ENCODE results near the gene HSPH1.
"Not testable (repeated sequence)": the region's sequence is repeated elsewhere in the genome, so short reads cannot be mapped to it uniquely, and the experiment has no call there.

The HSPH1 gene

DNA sequence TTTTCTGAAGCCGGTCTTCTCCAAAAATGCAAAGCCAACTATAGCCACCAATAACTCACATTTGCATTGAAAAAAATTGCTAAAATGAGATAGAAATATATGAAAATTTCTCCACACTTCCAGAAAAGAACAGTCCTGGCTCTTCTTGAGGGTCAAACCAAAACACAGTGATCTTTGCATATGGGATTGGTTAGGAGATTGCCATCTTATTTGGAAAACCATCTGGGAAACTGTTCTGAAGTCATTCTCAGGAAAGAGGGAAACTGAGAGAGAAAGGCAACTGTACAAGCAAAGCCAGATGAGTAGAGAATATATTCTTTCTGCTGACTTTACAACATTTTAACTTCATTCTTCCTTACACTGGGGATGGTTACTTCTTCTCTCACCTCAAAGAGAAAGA, 54.6 kb downstream of the HSPH1 start:
- Histone ChIP-seq H3K9me3 (replicated peaks; ENCODE audit: low read length) (no peaks in the 10 kb centered on the region), H3K27me3 (ENCODE audit: control insufficient read depth, insufficient read depth, low read length) (peaks cover 73% of the 10 kb centered on the region), H3K9ac (ENCODE audit: low read depth, low read length) (no peak overlapping the region), H3K4me2 (ENCODE audit: low read length) (no peak overlapping the region), H3K4me3 (ENCODE audit: low read length) (no peak overlapping the region), H3K4me1 (ENCODE audit: control insufficient read depth, insufficient read depth, low read length) (peaks cover 8% of the 10 kb centered on the region), H3K36me3 (ENCODE audit: insufficient read depth, low read length) (no peaks in the 10 kb centered on the region)

DNA sequence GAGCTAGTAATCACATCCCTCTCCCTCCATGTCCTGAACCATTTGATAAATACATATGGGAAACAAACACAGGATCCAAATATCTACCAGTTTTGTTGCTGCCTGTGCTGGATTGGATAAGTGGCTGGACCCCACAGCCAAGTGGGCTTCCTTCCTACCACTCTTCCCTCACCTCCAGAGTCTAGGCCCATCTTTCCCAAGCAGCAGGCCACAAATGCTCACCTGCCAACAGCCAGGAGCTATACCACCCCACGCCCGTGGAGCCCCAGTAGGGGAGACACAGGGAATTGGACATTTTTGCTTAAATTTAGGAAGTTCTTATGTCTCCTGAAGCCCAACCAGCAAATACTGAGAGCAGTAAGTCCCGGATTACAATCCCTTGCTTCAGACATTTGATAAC, 55.8 kb downstream of the HSPH1 start:
- Histone ChIP-seq H3K9ac (ENCODE audit: low read depth, low read length) (no peak overlapping the region), H3K4me1 (ENCODE audit: control insufficient read depth, insufficient read depth, low read length) (peaks cover under 1% of the 10 kb centered on the region), H3K9me3 (replicated peaks; ENCODE audit: low read length) (no peaks in the 10 kb centered on the region), H3K4me3 (ENCODE audit: low read length) (no peak overlapping the region), H3K36me3 (ENCODE audit: insufficient read depth, low read length) (no peaks in the 10 kb centered on the region), H3K4me2 (ENCODE audit: low read length) (no peak overlapping the region), H3K27me3 (ENCODE audit: control insufficient read depth, insufficient read depth, low read length) (peaks cover 74% of the 10 kb centered on the region)

DNA sequence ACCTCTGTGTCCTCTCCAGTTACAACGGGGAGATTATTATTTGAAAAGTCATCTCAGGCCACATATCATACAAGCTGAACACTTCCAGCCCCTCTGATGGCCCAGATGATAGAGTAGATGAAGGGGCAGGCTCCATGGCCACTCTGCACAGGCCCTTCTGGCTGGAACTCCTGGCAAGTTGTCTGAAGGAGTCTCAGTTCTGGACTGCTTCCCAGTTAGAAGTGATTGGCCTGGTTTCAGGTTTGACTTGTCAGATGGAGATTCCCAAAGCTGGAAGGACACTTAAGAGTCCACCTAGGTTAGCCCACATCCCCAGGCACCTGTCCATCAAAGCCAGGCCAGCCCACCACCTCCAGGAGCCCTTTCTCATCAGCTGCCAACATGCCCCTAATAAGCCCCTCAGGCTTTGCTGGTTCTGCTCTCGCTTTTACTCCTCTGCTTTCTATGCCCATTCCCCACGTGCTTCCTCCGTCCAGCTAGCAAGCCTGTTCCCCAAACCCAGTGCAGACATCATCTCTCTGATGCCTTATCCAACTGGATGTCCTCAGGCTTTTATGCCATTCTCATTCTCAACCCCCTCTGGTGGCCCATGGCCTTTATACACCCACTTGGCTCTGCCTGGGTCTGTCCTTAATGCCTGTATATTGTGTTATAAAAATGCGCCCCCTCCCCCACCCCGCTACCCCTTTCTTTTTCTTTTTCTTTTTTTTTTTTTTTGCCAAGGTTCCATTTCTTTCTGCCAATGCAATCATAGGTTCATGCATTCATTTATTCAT, 56.5 kb downstream of the HSPH1 start:
- no peak overlapping the region for H3K4me3 ChIP-seq (ENCODE audit: low read length)
- H3K9me3 ChIP-seq (replicated peaks; ENCODE audit: low read length) = no peaks in the 10 kb centered on the region
- no peaks in the 10 kb centered on the region for H3K4me1 ChIP-seq (ENCODE audit: control insufficient read depth, insufficient read depth, low read length)
- H3K4me2 ChIP-seq (ENCODE audit: low read length) = no peak overlapping the region
- peaks cover 75% of the 10 kb centered on the region for H3K27me3 ChIP-seq (ENCODE audit: control insufficient read depth, insufficient read depth, low read length)
- no peak overlapping the region for H3K9ac ChIP-seq (ENCODE audit: low read depth, low read length)
- no peaks in the 10 kb centered on the region for H3K36me3 ChIP-seq (ENCODE audit: insufficient read depth, low read length)

DNA sequence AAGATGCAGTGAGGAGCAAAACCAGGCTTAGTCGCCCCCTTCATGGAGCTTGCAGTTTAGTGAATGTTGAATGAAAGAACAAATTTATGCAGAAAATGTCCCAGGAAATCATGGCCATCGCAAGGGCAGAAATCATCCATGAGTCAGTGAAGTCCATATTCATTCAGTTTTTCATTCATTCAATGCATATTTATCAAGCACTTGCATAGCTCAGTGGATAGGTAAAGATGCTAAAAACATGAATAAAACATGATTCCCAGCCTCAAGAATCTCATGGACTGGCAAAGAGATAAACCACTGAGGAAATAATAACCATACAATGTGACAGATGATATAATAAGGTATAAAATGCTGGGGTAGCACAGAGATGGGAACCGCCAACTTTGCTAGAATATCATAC, 58.8 kb downstream of the HSPH1 start:
- Histone ChIP-seq H3K4me3 (ENCODE audit: low read length) (no peak overlapping the region), H3K27me3 (ENCODE audit: control insufficient read depth, insufficient read depth, low read length) (peaks cover 62% of the 10 kb centered on the region), H3K4me1 (ENCODE audit: control insufficient read depth, insufficient read depth, low read length) (no peaks in the 10 kb centered on the region)

DNA sequence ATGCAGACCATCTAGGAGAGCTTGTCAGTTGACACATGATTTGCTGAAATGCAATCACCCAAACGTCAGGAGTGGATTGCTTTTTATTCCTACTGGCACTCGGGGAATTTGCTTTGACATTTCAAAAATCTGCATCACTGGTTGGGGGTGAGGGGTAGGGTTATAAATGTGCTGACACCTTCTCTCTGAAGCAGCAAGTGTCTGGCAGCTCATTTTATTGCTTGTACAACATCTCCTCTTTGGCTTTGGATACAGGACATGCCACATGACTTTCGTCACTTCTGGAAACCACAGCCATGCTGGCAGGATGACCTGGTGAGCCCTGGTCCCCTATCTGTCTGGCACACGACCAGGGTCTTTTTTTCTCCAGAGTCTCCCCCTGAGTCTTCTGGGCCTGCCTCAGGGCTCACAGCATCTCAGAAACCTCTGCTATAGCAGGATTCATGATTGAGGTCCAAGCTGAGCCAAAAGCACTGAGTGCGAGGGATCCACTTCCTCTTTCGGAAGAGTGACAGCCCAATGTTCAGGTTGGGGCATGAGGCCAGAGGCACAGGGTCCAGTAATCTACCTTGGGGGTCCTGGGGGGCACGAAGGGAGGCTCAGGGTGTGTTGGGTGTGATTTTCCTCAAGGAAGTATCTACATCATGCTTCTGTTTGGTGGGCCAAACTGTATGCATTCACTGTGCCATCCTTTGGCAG, 60.1 kb downstream of the HSPH1 start:
- Histone ChIP-seq H3K27me3 (ENCODE audit: control insufficient read depth, insufficient read depth, low read length) (peaks cover 63% of the 10 kb centered on the region), H3K4me2 (ENCODE audit: low read length) (no peak overlapping the region), H3K36me3 (ENCODE audit: insufficient read depth, low read length) (no peaks in the 10 kb centered on the region), H3K4me3 (ENCODE audit: low read length) (no peak overlapping the region), H3K9ac (ENCODE audit: low read depth, low read length) (no peak overlapping the region), H3K9me3 (replicated peaks; ENCODE audit: low read length) (no peaks in the 10 kb centered on the region), H3K4me1 (ENCODE audit: control insufficient read depth, insufficient read depth, low read length) (no peaks in the 10 kb centered on the region)

More for the DNA sequence above, 58.8 kb downstream of the HSPH1 start:
- Histone ChIP-seq H3K36me3 (ENCODE audit: insufficient read depth, low read length) (no peaks in the 10 kb centered on the region), H3K9ac (ENCODE audit: low read depth, low read length) (no peak overlapping the region), H3K9me3 (replicated peaks; ENCODE audit: low read length) (no peaks in the 10 kb centered on the region), H3K4me2 (ENCODE audit: low read length) (no peak overlapping the region)

DNA sequence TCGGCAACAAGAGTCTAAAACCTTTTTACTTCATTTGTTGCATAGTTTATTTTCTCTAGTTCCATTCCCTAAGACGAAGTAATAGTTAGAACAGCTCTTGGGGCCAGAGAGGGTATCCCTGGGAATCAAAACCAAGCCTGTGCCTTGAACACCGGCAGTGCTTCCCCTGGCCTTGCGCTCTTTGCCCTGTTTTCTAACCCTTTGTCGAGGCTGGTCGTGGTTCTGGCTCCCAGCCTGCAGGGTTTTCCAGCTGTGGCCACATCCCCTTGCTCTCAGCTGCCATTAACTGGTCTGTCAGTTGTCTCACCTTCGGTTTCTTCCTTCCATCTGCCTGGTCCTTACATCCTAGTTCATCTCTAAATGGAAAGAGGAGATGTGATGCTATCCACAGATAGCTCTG, 61.0 kb downstream of the HSPH1 start:
- Histone ChIP-seq H3K4me3 (ENCODE audit: low read length) (no peak overlapping the region), H3K27me3 (ENCODE audit: control insufficient read depth, insufficient read depth, low read length) (peaks cover 67% of the 10 kb centered on the region), H3K4me2 (ENCODE audit: low read length) (no peak overlapping the region), H3K9ac (ENCODE audit: low read depth, low read length) (no peak overlapping the region), H3K9me3 (replicated peaks; ENCODE audit: low read length) (no peaks in the 10 kb centered on the region), H3K36me3 (ENCODE audit: insufficient read depth, low read length) (no peaks in the 10 kb centered on the region), H3K4me1 (ENCODE audit: control insufficient read depth, insufficient read depth, low read length) (no peaks in the 10 kb centered on the region)

DNA sequence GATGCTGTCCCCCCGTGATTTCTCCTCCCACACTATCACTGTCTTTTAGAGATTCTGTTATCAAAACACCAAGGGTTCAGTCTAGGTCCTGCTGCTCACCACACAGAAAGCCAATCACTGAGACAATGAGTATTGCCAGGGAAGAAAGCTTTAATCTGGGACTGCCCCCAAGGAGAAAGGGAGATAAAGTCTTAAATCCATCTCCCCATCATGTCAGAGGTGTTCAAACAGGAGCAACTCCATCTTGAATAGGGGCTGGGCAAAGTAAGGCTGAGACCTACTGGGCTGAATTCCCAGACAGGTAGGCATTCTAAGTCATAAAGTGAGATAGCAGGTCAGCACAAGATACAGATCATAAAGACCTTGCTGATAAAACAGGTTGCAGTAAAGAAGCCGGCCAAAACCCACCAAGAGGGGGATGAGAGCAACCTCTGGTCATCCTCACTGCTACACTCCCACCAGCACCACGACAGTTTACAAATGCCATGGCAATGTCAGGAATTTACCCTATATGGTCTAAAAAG, 63.7 kb downstream of the HSPH1 start:
- H3K27me3 ChIP-seq (ENCODE audit: control insufficient read depth, insufficient read depth, low read length) = peaks cover 61% of the 10 kb centered on the region
- H3K4me1 ChIP-seq (ENCODE audit: control insufficient read depth, insufficient read depth, low read length); H3K36me3 ChIP-seq (ENCODE audit: insufficient read depth, low read length); H3K9me3 ChIP-seq (replicated peaks; ENCODE audit: low read length); H3K4me2 ChIP-seq (ENCODE audit: low read length); H3K9ac ChIP-seq (ENCODE audit: low read depth, low read length); H3K4me3 ChIP-seq (ENCODE audit: low read length): not testable (repeated sequence)

DNA sequence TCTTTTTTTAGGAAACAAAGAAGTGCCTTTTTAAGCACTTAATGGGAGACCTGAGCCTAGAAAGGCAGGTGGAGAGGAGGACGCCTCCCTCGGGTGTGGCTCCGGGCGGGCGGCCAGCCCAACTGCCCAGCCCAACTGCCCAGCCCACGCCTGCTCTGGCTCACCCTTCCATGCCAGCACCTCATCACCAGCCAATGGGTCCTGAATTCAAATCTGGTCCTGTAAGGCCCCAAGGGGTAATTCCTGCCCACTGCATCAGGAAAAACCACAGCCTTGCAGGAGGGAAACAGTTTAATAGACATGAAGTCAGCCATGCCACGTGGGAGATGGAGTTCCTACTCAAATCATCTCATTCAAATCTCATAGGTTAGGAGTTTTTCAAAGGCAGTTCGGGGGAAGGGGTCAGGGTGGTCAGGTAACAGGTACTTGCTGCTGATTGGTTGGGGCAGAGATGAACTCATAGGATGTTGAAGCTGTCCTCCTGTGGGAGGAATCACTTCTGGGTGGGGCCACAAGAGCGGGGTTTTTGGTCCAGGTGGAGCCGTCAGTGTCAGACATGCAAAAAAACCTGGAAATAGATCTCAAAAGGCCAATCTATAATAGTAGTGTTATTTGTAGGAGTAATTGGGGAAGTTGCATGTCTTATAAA, 64.9 kb downstream of the HSPH1 start:
- H3K36me3 ChIP-seq (ENCODE audit: insufficient read depth, low read length) = no peaks in the 10 kb centered on the region
- H3K9me3 ChIP-seq (replicated peaks; ENCODE audit: low read length) = no peaks in the 10 kb centered on the region
- peaks cover 50% of the 10 kb centered on the region for H3K27me3 ChIP-seq (ENCODE audit: control insufficient read depth, insufficient read depth, low read length)
- H3K4me3 ChIP-seq (ENCODE audit: low read length) = no peak overlapping the region
- no peaks in the 10 kb centered on the region for H3K4me1 ChIP-seq (ENCODE audit: control insufficient read depth, insufficient read depth, low read length)
- no peak overlapping the region for H3K4me2 ChIP-seq (ENCODE audit: low read length)
- no peak overlapping the region for H3K9ac ChIP-seq (ENCODE audit: low read depth, low read length)

DNA sequence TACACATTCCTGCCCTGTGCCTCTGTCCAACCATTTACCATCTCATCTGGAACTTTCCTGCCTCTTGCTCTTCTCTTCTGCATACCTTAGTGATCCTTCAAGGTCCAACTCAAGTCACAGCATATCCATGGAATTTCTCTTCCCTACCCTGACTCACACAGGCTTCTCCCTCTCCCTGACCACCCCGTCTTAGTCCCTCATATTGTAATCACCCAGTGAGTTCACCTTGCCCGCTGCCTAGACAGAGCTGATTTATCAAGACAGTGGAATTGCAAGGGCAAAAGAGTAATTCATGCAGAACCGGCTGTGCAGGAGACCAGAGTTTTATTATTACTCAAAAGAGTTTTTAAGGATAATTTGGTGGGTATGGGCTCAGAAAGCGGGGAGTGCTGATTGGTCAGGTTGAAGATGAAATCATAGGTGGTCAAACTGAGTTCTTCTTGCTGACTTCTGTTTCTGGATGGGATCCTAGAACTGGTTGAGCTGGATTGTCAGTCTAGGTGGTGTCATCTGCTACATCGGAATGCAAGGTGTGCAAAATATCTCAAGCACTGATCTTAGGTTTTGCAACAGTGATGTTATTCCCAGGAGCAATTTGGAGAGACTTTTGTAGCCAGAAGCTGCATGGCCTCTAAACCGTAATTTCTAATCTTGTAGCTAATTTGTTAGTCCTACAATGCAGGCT, 67.2 kb downstream of the HSPH1 start:
- H3K27me3 ChIP-seq (ENCODE audit: control insufficient read depth, insufficient read depth, low read length) = peaks cover 36% of the 10 kb centered on the region
- H3K9ac ChIP-seq (ENCODE audit: low read depth, low read length) = no peak overlapping the region
- no peaks in the 10 kb centered on the region for H3K9me3 ChIP-seq (replicated peaks; ENCODE audit: low read length)
- H3K4me3 ChIP-seq (ENCODE audit: low read length) = no peak overlapping the region
- no peak overlapping the region for H3K4me2 ChIP-seq (ENCODE audit: low read length)
- H3K36me3 ChIP-seq (ENCODE audit: insufficient read depth, low read length) = no peaks in the 10 kb centered on the region
- peaks cover 4% of the 10 kb centered on the region for H3K4me1 ChIP-seq (ENCODE audit: control insufficient read depth, insufficient read depth, low read length)

DNA sequence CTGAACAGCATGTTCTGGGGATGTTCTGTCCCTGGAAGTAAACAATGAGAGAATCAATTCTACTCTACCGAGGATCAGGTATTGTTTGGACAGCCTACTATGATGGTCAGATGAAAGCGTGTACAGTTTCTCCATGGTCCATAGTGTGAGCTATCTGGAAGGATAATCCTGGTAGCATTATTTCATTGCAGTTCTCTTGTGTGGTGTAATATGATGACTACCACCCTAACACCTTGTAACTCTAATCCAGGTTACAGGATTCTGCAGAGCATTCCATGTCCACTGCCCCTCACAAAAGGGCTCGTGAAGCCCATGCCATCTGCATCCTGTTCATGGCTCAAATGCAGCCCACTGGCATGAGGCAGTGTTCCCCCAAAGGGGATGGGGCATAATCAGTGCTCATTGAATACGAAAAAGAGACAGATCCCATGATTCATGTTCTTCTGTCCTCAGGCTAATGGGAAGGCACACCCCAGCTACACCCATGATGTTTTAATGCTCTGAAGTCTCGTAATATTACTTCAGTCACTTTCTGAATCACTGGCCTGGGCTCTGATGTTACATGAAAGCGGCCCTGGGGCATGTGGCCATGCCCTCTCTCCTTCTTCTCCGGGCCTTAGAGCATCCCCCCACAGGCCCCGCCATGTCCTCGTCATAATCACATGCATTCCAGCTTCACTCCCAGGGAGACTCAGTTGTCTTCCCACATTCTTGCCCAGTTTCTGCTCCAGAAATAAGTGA, 68.4 kb downstream of the HSPH1 start:
- Histone ChIP-seq H3K9ac (ENCODE audit: low read depth, low read length) (no peak overlapping the region), H3K4me2 (ENCODE audit: low read length) (no peak overlapping the region), H3K27me3 (ENCODE audit: control insufficient read depth, insufficient read depth, low read length) (peaks cover 36% of the 10 kb centered on the region), H3K4me1 (ENCODE audit: control insufficient read depth, insufficient read depth, low read length) (peaks cover 4% of the 10 kb centered on the region), H3K4me3 (ENCODE audit: low read length) (no peak overlapping the region), H3K9me3 (replicated peaks; ENCODE audit: low read length) (no peaks in the 10 kb centered on the region), H3K36me3 (ENCODE audit: insufficient read depth, low read length) (no peaks in the 10 kb centered on the region)

DNA sequence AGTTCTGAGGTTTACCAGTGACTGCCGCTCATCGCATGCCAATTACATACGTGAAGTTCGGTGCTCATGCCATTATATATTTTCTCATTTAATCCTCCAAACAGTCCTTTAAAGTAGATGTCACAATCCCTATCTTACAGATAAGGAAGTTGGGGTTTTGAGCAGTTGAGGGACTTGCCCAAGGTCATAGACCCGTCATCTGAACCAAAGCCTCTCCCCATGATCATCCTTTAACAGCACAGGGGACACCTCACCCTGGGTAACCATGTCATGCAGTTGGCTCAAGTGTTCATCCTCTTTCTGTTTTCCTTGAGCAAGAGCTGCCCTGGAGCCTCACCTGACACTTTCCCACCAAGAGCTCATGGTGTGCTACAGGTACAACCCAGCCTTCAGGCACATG, 69.1 kb downstream of the HSPH1 start:
- Histone ChIP-seq H3K4me2 (ENCODE audit: low read length) (no peak overlapping the region), H3K36me3 (ENCODE audit: insufficient read depth, low read length) (no peaks in the 10 kb centered on the region), H3K9ac (ENCODE audit: low read depth, low read length) (no peak overlapping the region), H3K9me3 (replicated peaks; ENCODE audit: low read length) (no peaks in the 10 kb centered on the region), H3K4me1 (ENCODE audit: control insufficient read depth, insufficient read depth, low read length) (peaks cover 4% of the 10 kb centered on the region), H3K4me3 (ENCODE audit: low read length) (no peak overlapping the region), H3K27me3 (ENCODE audit: control insufficient read depth, insufficient read depth, low read length) (peaks cover 31% of the 10 kb centered on the region)

Measured in skeletal muscle satellite cell (primary cell).